HG02623 (cell line): ENCODE measurements around the gene TIGD7.
"Not testable (repeated sequence)": the region's sequence is repeated elsewhere in the genome, so short reads cannot be mapped to it uniquely, and the experiment has no call there.

Experiments used
- ATAC-seq: cut with Tn5 transposase; IDR thresholded peaks from one replicate; pipeline ENCODE4 v1.9.1; 2021; ENCODE audit warnings: moderate library complexity; ENCODE audit not compliant: unreplicated experiment

TIGD7 gene

GRCh38 chr16:3282730-3283542 lies 22.3 kb downstream of the TIGD7 start, which contains the start of gene ZNF263:
Gene ZNF263, plus strand, starts transcription at chr16:3283491. Its CDS starts 328 bp downstream, at chr16:3283819.
- peak; percentile 80 for ATAC-seq

GRCh38 chr16:3282103-3282729 lies 23.0 kb downstream of the TIGD7 start:
- peak; percentile 16 for ATAC-seq

GRCh38 chr16:3281222-3281820 lies 23.9 kb downstream of the TIGD7 start:
- no peak for ATAC-seq

GRCh38 chr16:3276679-3277078 lies 28.6 kb downstream of the TIGD7 start:
- ATAC-seq = no peak

GRCh38 chr16:3274947-3275346 lies 30.3 kb downstream of the TIGD7 start:
- no peak for ATAC-seq

- no peak for ATAC-seq
These were observed 30.7 kb downstream of the TIGD7 start for GRCh38 chr16:3274490-3274889.

- not testable (repeated sequence) for ATAC-seq
These were observed 33.9 kb downstream of the TIGD7 start for GRCh38 chr16:3271281-3271680.

- not testable (repeated sequence) for ATAC-seq
These were observed 34.5 kb downstream of the TIGD7 start for GRCh38 chr16:3270718-3271117.

GRCh38 chr16:3268294-3268693 lies 36.9 kb downstream of the TIGD7 start:
- no peak for ATAC-seq

GRCh38 chr16:3266873-3267537 lies 38.2 kb downstream of the TIGD7 start:
- ATAC-seq = no peak

GRCh38 chr16:3264137-3265036 lies 40.8 kb downstream of the TIGD7 start:
- peak; percentile 72 for ATAC-seq

- no peak for ATAC-seq
These were observed 42.7 kb downstream of the TIGD7 start for GRCh38 chr16:3262517-3262916.

GRCh38 chr16:3259836-3260235 lies 45.4 kb downstream of the TIGD7 start:
- no peak for ATAC-seq

- ATAC-seq = no peak
These were observed 48.3 kb downstream of the TIGD7 start for GRCh38 chr16:3256866-3257465.

GRCh38 chr16:3256146-3256865 lies 48.9 kb downstream of the TIGD7 start, which contains the start of gene MEFV:
Gene MEFV, minus strand, starts transcription at chr16:3256633. Its CDS starts 46 bp downstream, at chr16:3256587.
- no peak for ATAC-seq

- no peak for ATAC-seq
These were observed 50.9 kb downstream of the TIGD7 start for GRCh38 chr16:3254309-3254708.

- ATAC-seq = no peak
These were observed 52.3 kb downstream of the TIGD7 start for GRCh38 chr16:3252967-3253366.

- no peak for ATAC-seq
These were observed 55.8 kb downstream of the TIGD7 start for GRCh38 chr16:3249451-3249850.

- no peak for ATAC-seq
These were observed 56.2 kb downstream of the TIGD7 start for GRCh38 chr16:3249020-3249419.
